ENCODE data around the gene PXT1. TPM values are rescaled to one million over a fixed set of nuclear protein-coding genes. Genes with fewer than 3 reads are reported as not detected.

The PXT1 gene
- total and polyA plus RNA-seq, 9 of the 15 experiments (the other 6 are each of a cell fraction or from before 2014, with no cell fraction given), result 0.09 to 0.11 (median 0.10) TPM; not detected in 5

DNA sequence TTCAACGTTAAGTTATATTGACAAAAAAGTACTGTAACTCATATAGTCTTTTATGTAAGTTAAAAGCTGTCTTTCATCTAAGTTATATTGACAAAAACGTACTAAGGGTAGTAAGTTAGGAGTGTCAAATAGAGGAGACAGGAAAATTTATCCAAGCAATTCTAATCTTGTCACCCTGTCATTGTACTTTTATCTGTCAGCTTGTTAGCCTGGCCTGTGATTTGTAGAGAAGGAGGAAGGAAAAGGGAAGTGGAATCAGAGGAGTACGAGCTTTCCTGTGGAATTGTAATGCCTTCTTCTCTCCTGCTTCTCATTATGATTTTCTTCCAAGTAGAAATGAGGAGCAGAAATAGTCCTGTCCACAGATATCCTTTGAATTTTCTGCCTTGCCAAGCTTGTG is 19.0 kb upstream of the PXT1 start:
- 44% methylated on average over 3 of the region's 3 CpGs for WGBS (ENCODE audit: insufficient coverage, low coverage, missing lambda C conversion rate)
- no peak for FAIRE-seq
- Histone ChIP-seq H2AFZ (ENCODE audit: low read depth, low read length) (no peak overlapping the region), H3K27me3 (ENCODE audit: control insufficient read depth in 2 of 2, insufficient read depth in 2 of 2, low read length in 2 of 2) (no peaks in the 10 kb centered on the region), H3K4me3 (no peak overlapping the region), H3K4me1 (replicated peaks in 1 of 2; ENCODE audit: control insufficient read depth in 2 of 2, insufficient read depth in 2 of 2, low read length in 2 of 2) (no peaks in the 10 kb centered on the region; a peak in 3 of 5 replicates), H3K9me3 (replicated peaks; ENCODE audit: control insufficient read depth, insufficient read depth, low read depth, low read length) (no peaks in the 10 kb centered on the region; the same call in 1 of the 2 replicates), H3K9ac (ENCODE audit: insufficient read depth in 1 of 2, low read depth in 2 of 2, low read length in 2 of 2) (no peak overlapping the region), H4K20me1 (replicated peaks; ENCODE audit: control insufficient read depth, insufficient read depth, low read length) (no peaks in the 10 kb centered on the region; the same call in 1 of the 2 replicates), H3K79me2 (ENCODE audit: control insufficient read depth, insufficient read depth, low read length) (peaks cover 91% of the 10 kb centered on the region), H3K4me2 (ENCODE audit: insufficient read depth, low read length) (no peak overlapping the region), H3K9me1 (ENCODE audit: control insufficient read depth, insufficient read depth, low read length) (no peaks in the 10 kb centered on the region), H3K36me3 (ENCODE audit: control insufficient read depth, insufficient read depth, low read length) (peaks cover 15% of the 10 kb centered on the region; the same call in 2 of the 3 replicates), H3K27ac (ENCODE audit: extremely low read depth, low read depth, low read length) (no peak overlapping the region)
- intact Hi-C loops (cut with micrococcal nuclease), result no loop called here
- ChIA-PET POLR2A (interaction anchor here (1.0 to 2.8 kb wide), 9 partner anchors 8 to 22 kb away, joined by 3 to 16 read pairs (median 6); no protein-coding TSS in a partner anchor), CTCF (ENCODE audit: low intra/inter-chr PET ratio) (no interaction called here)
- ATAC-seq, result no peak
- in situ Hi-C loops (cut with MboI), result no loop called here
- no TSS peak for BruUV-seq (replicated peaks)
- no peak for DNase-seq (ENCODE audit: extremely low read depth in 1 of 4, low spot score in 3 of 4)
- TF ChIP-seq ZFPM2 (CRISPR knock-in tag; IDR thresholded peaks at IDR 0.05), result no peak
- no peak for TF ChIP-seq SMARCB1 (IDR thresholded peaks at IDR 0.05; ENCODE audit: insufficient read length, low read depth)
- TF ChIP-seq, protein P1, sequence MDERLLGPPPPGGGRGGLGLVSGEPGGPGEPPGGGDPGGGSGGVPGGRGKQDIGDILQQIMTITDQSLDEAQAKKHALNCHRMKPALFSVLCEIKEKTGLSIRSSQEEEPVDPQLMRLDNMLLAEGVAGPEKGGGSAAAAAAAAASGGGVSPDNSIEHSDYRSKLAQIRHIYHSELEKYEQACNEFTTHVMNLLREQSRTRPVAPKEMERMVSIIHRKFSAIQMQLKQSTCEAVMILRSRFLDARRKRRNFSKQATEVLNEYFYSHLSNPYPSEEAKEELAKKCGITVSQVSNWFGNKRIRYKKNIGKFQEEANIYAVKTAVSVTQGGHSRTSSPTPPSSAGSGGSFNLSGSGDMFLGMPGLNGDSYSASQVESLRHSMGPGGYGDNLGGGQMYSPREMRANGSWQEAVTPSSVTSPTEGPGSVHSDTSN (CRISPR knock-in tag; IDR thresholded peaks at IDR 0.05; ENCODE audit: low read depth), result no peak
- TF ChIP-seq, protein P1 (tag; conservative IDR thresholded peaks at IDR 0.05; ENCODE audit: low read depth), result peak; percentile 80
- no peak for TF ChIP-seq EP400 (IDR thresholded peaks at IDR 0.05)
- peak; percentile 90 for TF ChIP-seq SPI1 (IDR thresholded peaks at IDR 0.05; ENCODE audit: borderline replicate concordance, low read depth, low read length)
- no peak for TF ChIP-seq TEAD1 (CRISPR knock-in tag; IDR thresholded peaks at IDR 0.05)
- no peak for TF ChIP-seq SRSF3 (IDR thresholded peaks at IDR 0.05; ENCODE audit: insufficient read depth, low read length)
- no peak for TF ChIP-seq RBM39 (optimal IDR thresholded peaks at IDR 0.05; ENCODE audit: low read depth, low read length)
- no peak for TF ChIP-seq ZNF668 (CRISPR knock-in tag; IDR thresholded peaks at IDR 0.05)
- peak; percentile 51; the same call in 1 of the 2 replicates for TF ChIP-seq PKNOX1 (IDR thresholded peaks at IDR 0.05)
